ENCODE results near the gene MCCC1.
"Not testable (repeated sequence)": the region's sequence is repeated elsewhere in the genome, so short reads cannot be mapped to it uniquely, and the experiment has no call there.

MCCC1 gene

DNA sequence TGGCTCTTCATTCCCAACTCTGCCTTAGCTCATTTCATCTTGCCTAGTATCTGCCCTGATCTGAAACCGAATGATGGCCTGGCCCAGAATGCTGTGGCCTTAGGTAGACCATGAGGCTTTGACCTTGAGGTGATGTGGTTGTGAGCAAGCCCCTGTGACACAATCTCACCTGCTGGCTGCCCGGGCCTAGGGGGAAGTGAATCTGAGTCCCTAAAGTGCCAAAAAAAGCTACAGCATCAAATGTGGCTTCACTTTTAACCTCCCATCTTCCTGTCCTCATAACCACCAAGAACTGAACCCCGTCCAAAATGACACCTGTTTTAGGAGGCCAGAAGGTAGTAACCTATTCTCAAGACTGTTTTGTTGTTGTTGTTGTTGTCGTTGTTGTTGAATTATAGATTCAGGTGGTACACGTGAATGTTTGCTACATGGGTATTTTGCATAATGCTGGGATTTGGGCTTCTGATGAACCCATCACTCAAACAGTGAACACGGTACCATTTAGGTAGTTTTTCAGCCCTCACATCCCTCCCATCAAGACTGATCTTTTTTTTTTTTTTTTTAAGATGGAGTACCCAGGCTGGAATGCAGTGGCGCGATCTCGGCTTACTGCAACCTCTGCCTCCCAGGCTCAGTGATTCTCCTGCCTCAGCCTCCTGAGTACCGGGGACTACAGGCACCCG, 54.6 kb downstream of the MCCC1 start:
- DNase-seq (ENCODE audit: low read depth) = no peak

- DNase-seq (ENCODE audit: low read depth) = no peak
Observed at GRCh38 chr3:183038757-183039156, 60.5 kb downstream of the MCCC1 start.

DNA sequence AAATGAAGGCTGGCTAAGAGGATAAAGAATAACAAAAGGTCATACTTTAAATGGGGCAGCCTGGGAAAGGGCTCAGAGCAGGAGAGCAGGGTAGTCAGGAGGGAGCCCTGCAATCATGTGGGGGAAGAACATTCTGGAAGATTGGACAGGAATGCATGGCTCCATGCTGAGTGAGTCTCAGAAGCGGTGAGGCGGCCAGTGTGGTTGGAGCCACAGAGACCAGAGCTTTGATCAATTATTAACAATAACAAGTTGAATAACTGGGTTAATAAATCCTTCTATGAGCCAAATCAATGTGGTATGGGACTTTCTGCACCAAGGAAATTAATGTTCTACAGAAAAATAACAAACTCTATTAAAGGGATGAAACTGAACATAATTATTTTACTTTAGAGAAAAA, 61.1 kb downstream of the MCCC1 start:
- DNase-seq (ENCODE audit: low read depth) = no peak

GRCh38 chr3:183033746-183034145, 65.5 kb downstream of the MCCC1 start:
- no peak for DNase-seq (ENCODE audit: low read depth)

GRCh38 chr3:183032880-183033555, 66.3 kb downstream of the MCCC1 start:
- DNase-seq (ENCODE audit: low read depth) = no peak

DNA sequence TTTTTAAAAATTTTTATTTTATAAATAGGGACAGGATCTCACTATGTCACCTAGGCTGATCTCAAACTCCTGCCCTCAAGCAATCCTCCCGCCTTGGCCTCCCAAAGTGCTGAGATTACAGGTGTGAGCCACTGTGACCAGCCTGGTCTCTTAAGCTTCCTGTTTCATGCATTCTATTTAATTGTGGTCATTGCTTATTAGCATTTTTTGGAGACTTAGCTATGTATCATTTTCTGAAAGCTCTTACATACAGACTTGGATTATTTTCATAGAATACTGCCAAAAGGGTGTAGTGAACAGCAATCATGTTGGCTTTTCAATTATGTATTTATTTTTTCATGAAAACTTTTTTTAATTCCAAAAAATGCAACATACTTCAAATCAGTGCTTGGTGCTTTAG, 67.5 kb downstream of the MCCC1 start:
- no peak for DNase-seq (ENCODE audit: low read depth)

- no peak for DNase-seq (ENCODE audit: low read depth)
Observed at GRCh38 chr3:183028416-183028815, 70.9 kb downstream of the MCCC1 start.

- DNase-seq (ENCODE audit: low read depth) = no peak
Observed at GRCh38 chr3:183027276-183027675, 72.0 kb downstream of the MCCC1 start.

GRCh38 chr3:183022936-183023516, 76.3 kb downstream of the MCCC1 start:
- no peak for DNase-seq (ENCODE audit: low read depth)

- no peak for DNase-seq (ENCODE audit: low read depth)
Observed at GRCh38 chr3:183018421-183019192, 80.7 kb downstream of the MCCC1 start.

DNA sequence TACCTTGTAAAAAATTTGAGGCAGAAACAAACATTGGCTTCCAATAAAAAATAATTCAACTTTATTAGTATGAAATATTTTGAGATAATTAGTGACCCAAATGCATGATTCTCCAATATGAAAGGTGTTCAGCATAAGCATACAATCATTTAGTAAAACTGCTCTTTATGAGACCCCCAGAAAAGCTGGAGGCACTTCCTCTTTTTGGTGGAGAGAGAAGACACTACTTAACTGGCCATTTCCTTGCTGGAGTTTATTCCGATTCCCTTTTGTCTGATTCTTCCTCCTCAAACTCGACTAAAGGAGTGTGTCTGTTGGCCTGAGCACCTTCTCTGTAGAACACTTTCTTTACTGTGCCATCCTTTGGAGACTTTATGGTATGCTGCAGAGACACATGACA, 84.1 kb downstream of the MCCC1 start:
- DNase-seq (ENCODE audit: low read depth) = no peak

DNA sequence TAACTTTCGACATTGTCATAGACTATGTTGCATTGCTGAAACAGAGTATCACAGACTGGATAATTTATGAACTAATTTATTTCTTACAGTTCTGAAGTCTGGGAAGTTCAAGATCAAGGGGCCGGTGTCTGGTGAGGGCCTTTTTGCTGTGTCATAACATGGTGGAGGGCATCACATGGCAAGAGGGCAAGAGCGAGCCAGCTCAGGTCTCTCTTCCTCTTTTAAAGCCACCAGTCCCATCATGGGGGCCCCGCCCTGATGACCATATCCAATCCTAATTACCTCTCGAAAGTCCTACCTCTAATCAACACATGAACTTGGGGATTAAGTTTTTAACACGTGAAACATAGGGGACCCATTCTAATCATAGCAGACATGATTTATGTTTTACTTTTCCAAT, 85.4 kb downstream of the MCCC1 start:
- DNase-seq (ENCODE audit: low read depth) = no peak

DNA sequence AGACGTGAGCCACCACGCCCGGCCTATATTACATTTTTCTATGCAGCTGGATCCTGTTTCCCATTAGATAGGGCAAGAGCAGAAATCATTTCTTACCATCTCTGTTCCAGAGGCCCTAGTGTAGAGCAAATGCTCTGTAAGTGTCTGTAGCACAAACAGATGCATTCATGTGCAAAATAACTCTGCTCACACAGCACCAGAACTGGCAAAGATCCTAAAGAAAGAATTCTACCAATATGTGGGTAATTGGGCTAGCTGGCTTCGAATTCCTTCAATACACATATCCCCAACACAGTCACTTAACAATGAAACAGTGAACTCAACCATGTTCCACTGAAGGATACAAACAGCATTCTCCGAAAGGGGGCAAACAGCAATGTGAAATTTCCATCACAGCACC, 86.2 kb downstream of the MCCC1 start:
- DNase-seq (ENCODE audit: low read depth) = no peak

GRCh38 chr3:183008800-183009199, 90.5 kb downstream of the MCCC1 start:
- no peak for DNase-seq (ENCODE audit: low read depth)

DNA sequence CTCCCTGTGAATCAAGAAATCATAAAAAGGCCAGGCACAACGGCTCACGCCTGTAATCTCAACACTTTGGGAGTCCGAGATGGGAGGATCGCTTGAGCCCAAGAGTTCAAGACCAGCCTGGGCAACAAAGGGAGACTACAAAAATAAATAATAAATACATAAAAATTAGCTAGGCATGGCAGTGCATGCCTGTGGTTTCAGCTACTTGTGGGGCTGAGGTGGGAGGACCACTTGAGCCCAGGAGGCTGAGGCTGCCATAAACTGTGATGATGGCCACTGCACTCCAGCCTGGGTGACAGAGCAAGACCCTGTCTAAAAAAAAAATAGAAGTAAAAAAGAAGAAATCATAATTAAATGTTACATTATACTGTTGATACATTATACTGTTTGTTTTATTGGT, 91.0 kb downstream of the MCCC1 start:
- no peak for DNase-seq (ENCODE audit: low read depth)

GRCh38 chr3:183006396-183007002, 92.8 kb downstream of the MCCC1 start:
- DNase-seq (ENCODE audit: low read depth) = no peak

DNA sequence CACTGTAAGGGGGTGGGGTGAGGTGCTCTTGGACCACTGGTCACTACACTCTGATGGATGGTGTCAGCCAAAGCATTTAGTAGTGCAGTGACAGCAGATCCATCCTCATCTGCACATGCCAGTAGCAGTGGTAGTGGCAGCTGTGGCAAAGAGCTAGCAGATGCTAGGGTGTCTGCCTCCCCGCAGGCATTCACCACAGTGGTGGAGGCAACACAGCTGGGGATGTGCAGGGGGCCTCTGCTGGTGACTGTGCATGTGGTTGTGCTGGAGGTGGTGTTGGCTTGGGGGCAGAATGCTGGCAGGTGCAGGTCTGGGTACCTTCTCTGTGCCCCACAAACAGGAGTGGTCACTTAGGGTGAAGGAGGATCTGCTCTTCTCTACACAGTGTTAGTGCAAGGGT, 99.5 kb downstream of the MCCC1 start:
- DNase-seq (ENCODE audit: low read depth) = no peak

- DNase-seq (ENCODE audit: low read depth) = not testable (repeated sequence)
Observed at GRCh38 chr3:182993486-182994201, 105.7 kb downstream of the MCCC1 start.

DNA sequence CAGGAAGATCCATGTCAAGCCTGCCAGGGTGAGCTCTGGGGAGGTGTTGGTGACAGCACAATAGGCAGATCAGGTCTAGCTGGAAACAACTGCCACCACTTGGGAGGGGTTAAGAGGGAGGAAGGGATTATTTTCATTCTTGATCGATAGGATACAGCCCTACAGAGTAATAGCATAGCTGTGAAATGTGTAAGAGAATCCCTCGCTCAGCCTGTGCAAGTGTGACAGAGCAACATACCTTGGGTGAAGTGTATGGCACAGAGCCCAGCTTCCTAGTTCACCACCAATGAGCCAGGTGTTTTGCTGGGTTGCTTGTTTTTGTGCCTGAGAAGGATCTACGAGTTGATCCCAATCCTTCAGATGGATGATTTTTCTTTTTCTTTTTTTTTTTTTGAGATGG, 109.7 kb downstream of the MCCC1 start:
- DNase-seq (ENCODE audit: low read depth) = no peak

DNA sequence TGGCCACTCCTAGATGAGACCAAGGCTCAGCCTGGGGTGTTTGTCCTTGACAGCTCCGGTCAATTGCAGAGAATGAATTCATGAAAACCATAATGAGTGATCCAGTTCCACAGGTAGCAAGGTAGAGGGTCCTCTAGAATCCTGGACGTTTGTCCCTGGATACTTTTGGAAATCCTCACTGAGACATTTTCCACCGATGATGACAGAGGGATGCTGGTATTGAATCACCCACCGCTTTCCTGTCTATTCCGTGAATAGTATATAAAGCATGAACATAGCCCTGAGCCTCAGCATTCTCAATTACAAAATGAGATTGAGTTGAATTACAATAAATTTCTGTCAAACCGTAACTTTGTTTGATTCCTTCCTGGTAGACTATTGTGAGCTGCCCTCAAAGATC, 113.3 kb downstream of the MCCC1 start:
- DNase-seq (ENCODE audit: low read depth) = no peak

DNA sequence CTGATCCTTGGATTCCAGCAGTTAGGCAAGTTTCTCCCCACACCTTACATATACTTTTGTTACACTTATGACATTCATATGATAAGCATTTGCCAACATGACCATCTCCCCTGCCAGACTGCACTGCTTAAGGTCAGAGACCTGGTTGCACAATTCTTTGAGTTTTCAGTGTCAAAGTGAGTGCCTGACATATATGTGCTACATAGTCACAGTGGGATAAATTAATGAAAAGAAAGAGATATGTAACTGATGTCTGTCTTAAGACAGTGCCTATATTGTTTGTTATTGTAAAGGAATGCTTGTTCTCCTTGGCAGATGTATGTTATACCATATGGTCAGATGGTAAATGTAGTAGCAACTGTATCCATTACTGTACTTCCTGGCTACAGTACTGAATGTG, 115.4 kb downstream of the MCCC1 start:
- DNase-seq (ENCODE audit: low read depth) = no peak

- DNase-seq (ENCODE audit: low read depth) = no peak
Observed at GRCh38 chr3:182981038-182981380, 118.3 kb downstream of the MCCC1 start.

Measured in stimulated activated CD4-positive, alpha-beta T cell treated with anti-CD3 and anti-CD28 coated beads, Interleukin-2, amount 100 ng/mL, for 4 hours (primary cell).